HUES6 (cell line): ENCODE results near the gene NEXMIF.
"Not testable (repeated sequence)": the region's sequence is repeated elsewhere in the genome, so short reads cannot be mapped to it uniquely, and the experiment has no call there.

ENCODE experiments used
- H3K27ac ChIP-seq: 2 replicates; pipeline ENCODE4 v1.7.0; 2013; ENCODE audit warnings: low read depth, mild to moderate bottlenecking, low read length, inconsistent platforms
- H3K27me3 ChIP-seq: 2 replicates; pipeline ENCODE4 v1.6.1; 2013; ENCODE audit warnings: low read length; ENCODE audit not compliant: control insufficient read depth, insufficient read depth
- H3K36me3 ChIP-seq: 2 replicates; pipeline ENCODE4 v1.6.1; 2013; ENCODE audit warnings: low read length; ENCODE audit not compliant: control insufficient read depth, insufficient read depth
- H3K4me1 ChIP-seq: 2 replicates; pipeline ENCODE4 v1.6.1; 2013; ENCODE audit warnings: low read length; ENCODE audit not compliant: control insufficient read depth, insufficient read depth
- H3K4me3 ChIP-seq: 2 replicates; pipeline ENCODE4 v1.5.1; 2013; ENCODE audit warnings: low read depth, low read length
- H3K9ac ChIP-seq: one replicate; pipeline ENCODE4 v1.6.1; 2013; ENCODE audit warnings: mild to moderate bottlenecking, low read length
- H3K9me3 ChIP-seq: 2 replicates; pipeline ENCODE4 v1.6.1; 2013; ENCODE audit warnings: low read depth, low read length; ENCODE audit not compliant: control insufficient read depth, insufficient read depth

NEXMIF gene

DNA sequence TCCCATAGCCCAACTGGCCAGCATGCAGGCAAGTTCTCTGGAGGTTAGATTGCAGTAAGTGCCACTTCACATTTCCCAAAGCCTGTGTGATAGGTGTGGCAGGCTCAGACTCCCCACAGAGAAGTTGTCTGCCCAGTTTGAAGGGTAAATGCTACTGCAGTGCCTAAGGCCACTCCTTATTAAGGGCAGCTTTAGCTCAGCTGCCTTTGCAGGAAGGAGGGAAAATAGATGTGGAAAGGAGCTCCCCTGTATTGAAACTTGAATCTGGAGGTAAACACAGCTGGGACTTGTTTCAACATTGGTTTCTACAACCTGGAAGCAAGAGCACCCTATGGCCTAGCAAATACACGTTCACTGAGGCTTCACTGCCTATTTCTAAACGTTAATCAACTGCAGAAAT is 22.4 kb downstream of the NEXMIF start:
- Histone ChIP-seq H3K36me3 (no peaks in the 10 kb centered on the region), H3K27ac (no peak overlapping the region), H3K4me1 (no peaks in the 10 kb centered on the region; the same call in 1 of the 2 replicates), H3K4me3 (no peak overlapping the region), H3K9ac (no peak overlapping the region), H3K9me3 (peaks cover 2% of the 10 kb centered on the region; the same call in 1 of the 2 replicates), H3K27me3 (no peaks in the 10 kb centered on the region; the same call in 1 of the 2 replicates)

DNA sequence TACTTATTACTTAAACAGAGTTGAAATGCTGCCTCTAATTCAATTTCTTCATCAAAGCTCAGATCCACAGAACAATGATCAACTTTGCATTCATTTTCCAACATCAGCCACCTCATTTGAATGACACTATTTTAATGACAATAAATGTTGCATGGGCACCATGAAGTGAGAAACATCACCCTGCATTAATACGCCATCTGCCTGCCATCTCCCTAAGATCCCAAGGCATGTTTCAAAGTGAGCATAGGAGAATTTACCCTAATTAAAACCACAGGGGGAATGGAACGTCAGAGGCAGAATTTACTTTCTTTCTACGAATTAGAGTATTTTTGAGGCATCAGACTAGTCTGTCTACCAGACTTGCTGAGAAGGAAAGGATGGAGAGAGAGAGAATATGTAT is 32.7 kb downstream of the NEXMIF start:
- H3K27me3 ChIP-seq: peaks cover 4% of the 10 kb centered on the region; the same call in 1 of the 2 replicates
- H3K9me3 ChIP-seq: no peaks in the 10 kb centered on the region; the same call in 1 of the 2 replicates
- no peaks in the 10 kb centered on the region for H3K4me1 ChIP-seq
- no peak overlapping the region for H3K9ac ChIP-seq
- no peak overlapping the region for H3K27ac ChIP-seq
- H3K36me3 ChIP-seq: no peaks in the 10 kb centered on the region
- H3K4me3 ChIP-seq: no peak overlapping the region

DNA sequence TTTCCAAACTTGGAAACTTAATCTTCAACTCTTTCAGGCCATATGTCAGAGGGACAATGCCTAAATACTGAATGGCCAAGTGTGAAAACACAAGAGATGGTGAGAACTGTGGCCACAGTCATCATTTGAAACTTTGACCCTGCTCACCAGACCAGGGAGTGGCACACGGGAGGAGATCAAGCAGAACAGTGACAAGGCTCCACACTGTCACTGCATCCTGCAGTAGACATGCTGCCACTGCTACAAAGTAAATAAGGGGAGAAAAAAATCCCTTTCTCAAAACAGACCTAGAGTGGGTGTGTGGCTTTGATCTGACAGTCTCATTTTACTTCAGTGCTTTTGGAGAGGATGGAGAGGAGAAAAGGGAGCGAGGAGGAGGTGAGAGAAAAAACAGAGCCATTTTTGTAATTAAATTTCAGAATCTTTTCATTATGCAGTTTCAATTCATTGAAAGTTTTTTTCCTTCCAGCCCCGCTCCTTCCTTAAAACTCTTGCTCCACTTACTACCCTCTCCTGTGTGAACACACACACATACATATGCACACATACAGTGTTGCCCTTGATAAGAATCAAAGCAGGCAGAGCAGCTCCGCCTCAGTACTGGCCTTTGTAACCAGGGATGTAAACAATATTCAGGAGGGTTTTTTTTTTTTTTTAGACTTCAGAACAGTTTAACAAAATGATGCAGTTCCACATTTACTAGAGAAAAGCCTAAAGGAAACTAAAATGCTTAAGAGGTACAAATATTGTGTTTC is 34.4 kb downstream of the NEXMIF start:
- Histone ChIP-seq H3K27me3 (peaks cover 4% of the 10 kb centered on the region; the same call in 1 of the 2 replicates), H3K27ac (no peak overlapping the region), H3K9me3 (no peaks in the 10 kb centered on the region; the same call in 1 of the 2 replicates), H3K4me1 (no peaks in the 10 kb centered on the region), H3K9ac (no peak overlapping the region), H3K36me3 (no peaks in the 10 kb centered on the region), H3K4me3 (no peak overlapping the region)

DNA sequence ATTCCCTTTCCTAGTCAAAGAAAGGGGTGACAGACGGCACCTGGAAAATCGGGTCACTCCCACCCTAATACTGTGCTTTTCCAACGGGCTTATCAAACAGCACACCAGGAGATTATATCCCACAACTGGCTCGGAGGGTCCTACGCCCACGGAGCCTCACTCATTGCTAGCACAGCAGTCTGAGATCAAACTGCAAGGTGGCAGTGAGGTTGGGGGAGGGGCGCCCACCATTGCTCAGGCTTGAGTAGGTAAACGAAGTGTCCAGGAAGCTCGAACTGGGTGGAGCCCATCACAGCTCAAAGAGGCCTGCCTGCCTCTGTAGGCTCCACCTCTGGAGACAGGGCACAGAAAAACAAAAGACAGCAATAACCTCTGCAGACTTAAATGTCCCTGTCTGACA is 42.9 kb downstream of the NEXMIF start:
- H3K9ac ChIP-seq, H3K4me1 ChIP-seq, H3K4me3 ChIP-seq, H3K36me3 ChIP-seq, H3K27me3 ChIP-seq, H3K27ac ChIP-seq: not testable (repeated sequence)
- peaks cover 24% of the 10 kb centered on the region; the same call in 1 of the 2 replicates for H3K9me3 ChIP-seq

DNA sequence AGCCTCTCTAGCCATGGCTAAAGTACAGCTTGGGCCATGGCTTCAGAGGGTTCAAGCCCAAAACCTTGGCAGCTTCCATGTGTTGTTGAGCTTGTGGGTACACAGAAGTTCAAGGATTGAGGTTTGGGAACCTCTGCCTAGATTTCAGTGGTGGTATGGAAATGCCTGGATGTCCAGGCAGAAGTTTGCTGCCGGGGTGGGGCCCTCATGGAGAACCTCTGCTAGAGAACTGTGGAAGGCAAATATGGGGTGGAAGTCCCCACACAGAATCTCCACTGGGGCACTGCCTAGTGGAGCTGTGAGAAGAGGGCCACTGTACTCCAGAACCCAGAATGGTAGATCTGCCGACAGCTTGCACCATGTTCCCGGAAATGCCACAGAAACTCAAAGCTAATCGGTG is 59.5 kb downstream of the NEXMIF start:
- no peak overlapping the region for H3K4me3 ChIP-seq
- peaks cover 61% of the 10 kb centered on the region for H3K9me3 ChIP-seq
- H3K9ac ChIP-seq: no peak overlapping the region
- no peak overlapping the region for H3K27ac ChIP-seq
- H3K4me1 ChIP-seq: no peaks in the 10 kb centered on the region
- no peaks in the 10 kb centered on the region for H3K27me3 ChIP-seq
- H3K36me3 ChIP-seq: no peaks in the 10 kb centered on the region

DNA sequence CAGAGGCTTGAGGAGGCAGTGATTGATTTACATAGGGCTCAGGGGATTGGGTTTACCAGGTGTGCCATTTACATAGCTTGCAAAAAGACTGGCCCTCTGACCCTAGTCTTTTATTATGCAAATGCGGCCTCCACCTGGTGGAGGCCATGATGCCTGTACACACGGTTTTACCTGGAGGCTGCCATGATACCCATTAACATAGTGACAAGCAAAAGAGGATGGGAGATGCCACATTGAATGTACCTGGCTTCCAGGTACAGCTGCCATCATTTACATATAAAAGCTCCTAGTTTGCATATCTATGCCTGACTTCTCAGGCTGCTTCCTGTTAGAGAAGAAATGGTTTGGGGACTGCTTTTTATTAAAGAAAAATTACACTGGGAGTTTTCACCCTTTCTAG is 72.0 kb downstream of the NEXMIF start:
- Histone ChIP-seq H3K27me3 (no peaks in the 10 kb centered on the region), H3K4me3 (no peak overlapping the region), H3K9ac (no peak overlapping the region), H3K36me3 (no peaks in the 10 kb centered on the region), H3K27ac (no peak overlapping the region), H3K4me1 (no peaks in the 10 kb centered on the region), H3K9me3 (peaks cover 78% of the 10 kb centered on the region)

DNA sequence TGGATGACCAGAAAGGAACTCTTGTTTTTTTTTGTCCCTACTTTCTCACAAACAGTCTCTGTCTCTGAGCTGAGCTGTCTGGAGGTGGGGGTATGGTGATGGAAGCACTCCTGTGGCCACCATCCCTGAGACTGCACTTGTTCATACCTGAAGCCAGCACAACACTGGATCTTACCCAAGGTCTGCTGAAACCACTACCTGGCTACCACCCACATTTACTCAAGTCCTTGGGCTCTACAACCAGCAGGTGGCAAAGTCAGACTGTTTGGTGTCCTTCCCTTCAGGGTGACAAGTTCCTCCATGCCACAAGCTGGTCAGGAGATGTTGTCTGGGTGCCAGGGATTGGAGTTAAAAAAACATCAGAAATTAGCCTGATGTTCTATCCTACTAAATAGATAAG is 89.7 kb downstream of the NEXMIF start:
- Histone ChIP-seq H3K27ac (no peak overlapping the region), H3K4me3 (no peak overlapping the region), H3K27me3 (no peaks in the 10 kb centered on the region), H3K9me3 (peaks cover 7% of the 10 kb centered on the region; the same call in 1 of the 2 replicates), H3K36me3 (no peaks in the 10 kb centered on the region), H3K9ac (no peak overlapping the region), H3K4me1 (no peaks in the 10 kb centered on the region)

DNA sequence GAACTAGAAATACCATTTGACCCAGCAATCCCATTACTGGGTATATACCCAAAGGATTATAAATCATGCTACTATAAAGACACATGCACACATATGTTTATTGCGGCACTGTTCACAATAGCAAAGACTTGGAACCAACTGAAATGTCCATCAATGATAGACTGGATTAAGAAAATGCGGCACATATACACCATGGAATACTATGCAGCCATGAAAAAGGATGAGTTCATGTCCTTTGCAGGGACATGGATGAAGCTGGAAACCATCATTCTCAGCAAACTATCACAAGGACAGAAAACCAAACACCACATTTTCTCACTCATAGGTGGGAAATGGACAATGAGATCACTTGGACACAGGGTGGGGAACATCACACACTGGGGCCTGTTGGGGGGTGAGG is 105.5 kb downstream of the NEXMIF start:
- H3K9ac ChIP-seq: not testable (repeated sequence)

DNA sequence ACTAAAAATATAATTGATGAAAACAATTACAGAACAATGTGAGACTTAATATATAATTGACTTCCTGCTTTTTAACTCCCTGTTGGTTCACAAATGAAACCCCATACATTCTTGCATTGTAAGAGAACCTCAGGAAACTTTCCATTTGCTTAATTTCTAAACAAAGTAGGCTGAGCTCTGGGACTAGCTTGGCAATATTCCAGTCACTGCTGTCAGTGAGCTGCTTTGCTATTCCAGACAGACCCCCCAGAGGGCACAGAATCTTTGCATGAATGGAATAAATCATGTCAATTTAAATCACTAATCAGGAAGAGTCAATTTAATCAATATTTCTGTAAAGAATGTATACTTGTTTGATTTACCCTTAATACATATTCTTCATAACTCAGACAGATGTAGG is 110.6 kb downstream of the NEXMIF start:
- H3K36me3 ChIP-seq: no peaks in the 10 kb centered on the region
- H3K27me3 ChIP-seq: no peaks in the 10 kb centered on the region
- H3K9ac ChIP-seq: no peak overlapping the region
- no peak overlapping the region for H3K27ac ChIP-seq
- no peaks in the 10 kb centered on the region; the same call in 1 of the 2 replicates for H3K9me3 ChIP-seq
- H3K4me1 ChIP-seq: peaks cover 5% of the 10 kb centered on the region; the same call in 1 of the 2 replicates
- H3K4me3 ChIP-seq: no peak overlapping the region

More for the DNA sequence above, 105.5 kb downstream of the NEXMIF start:
- H3K4me3 ChIP-seq, H3K4me1 ChIP-seq, H3K27me3 ChIP-seq, H3K36me3 ChIP-seq, H3K9me3 ChIP-seq, H3K27ac ChIP-seq: not testable (repeated sequence)

DNA sequence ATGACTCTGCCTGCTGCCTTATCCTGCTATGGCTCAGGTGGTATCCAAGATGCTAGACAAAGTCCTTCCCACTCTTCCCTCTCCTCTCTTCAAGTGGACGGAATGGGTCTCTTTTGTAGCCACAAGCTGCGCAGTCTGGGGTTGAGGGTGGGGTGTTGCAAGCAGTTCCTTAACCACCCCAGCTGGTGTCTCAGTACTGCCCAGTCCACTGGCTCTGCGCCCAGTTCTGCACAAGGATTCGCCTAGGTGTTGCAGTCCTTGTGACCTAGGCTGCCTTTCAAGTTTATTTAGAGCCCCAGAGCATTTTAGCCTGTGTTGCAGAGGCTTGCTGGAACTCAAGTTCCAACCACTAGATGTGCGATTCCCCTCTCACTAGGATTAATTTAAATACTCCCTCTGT is 120.7 kb downstream of the NEXMIF start:
- no peaks in the 10 kb centered on the region for H3K36me3 ChIP-seq
- peaks cover 5% of the 10 kb centered on the region; the same call in 1 of the 2 replicates for H3K4me1 ChIP-seq
- no peak overlapping the region for H3K9ac ChIP-seq
- no peak overlapping the region for H3K27ac ChIP-seq
- H3K4me3 ChIP-seq: no peak overlapping the region
- peaks cover 16% of the 10 kb centered on the region; the same call in 1 of the 2 replicates for H3K9me3 ChIP-seq
- no peaks in the 10 kb centered on the region for H3K27me3 ChIP-seq

DNA sequence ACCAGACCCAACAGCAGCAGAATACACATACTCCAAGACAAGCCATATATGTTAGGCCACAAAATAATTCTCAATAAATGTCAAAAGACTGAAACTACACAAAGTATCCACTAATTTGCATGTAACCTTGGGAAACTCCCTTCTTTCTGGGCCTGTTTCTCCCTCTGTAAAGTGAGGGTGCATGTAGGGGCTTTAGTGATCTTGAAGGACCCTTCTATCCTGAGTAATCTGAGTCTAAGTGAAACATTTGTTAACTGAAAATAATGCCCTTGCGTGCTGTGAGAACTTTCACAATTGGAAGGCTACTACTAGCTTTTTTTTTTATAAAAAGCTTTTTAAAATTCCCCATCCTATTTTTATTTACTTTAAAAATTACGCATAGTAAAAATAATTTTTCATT is 125.2 kb downstream of the NEXMIF start:
- Histone ChIP-seq H3K27me3 (no peaks in the 10 kb centered on the region), H3K36me3 (no peaks in the 10 kb centered on the region), H3K9ac (no peak overlapping the region), H3K4me1 (peaks cover 3% of the 10 kb centered on the region; the same call in 1 of the 2 replicates), H3K4me3 (no peak overlapping the region), H3K27ac (no peak overlapping the region), H3K9me3 (peaks cover 13% of the 10 kb centered on the region)
